A549 (cell line): ENCODE data around the gene AFF1. TPM values are rescaled to one million over a fixed set of nuclear protein-coding genes. Genes with fewer than 3 reads are reported as not detected.

ENCODE experiments used
- ATAC-seq, 2 experiments: fragments of 200-7000 bp in 1 of 2; fragments of >200 bp in 1 of 2; cut with Nextera tagmentation in 1 of 2; cut with Tn5 transposase in 1 of 2; 3 replicates each; pipeline versions ENCODE4 v1.8.0 to v1.9.1; 2018 to 2020; ENCODE audit warnings: mild to moderate bottlenecking in 1 of 2, moderate library complexity in 1 of 2
- CTCF ChIA-PET: fragments of 300-600 bp; sonication (Branson Sonifier 250); formaldehyde crosslinking; extraction: SDS; loops from one replicate; lab custom pipeline; 2021; ENCODE audit warnings: antibody characterized with exemption, inconsistent platforms; lab: Yijun Ruan, JAX
- POLR2A ChIA-PET: fragments of 350-600 bp; formaldehyde crosslinking; extraction: SDS; loops from one replicate; lab custom pipeline; 2021; ENCODE audit warnings: antibody characterized with exemption, inconsistent platforms; lab: Yijun Ruan, JAX
- DNase-seq, 2 experiments: peaks; one replicate each; pipeline versions ENCODE4 v3.0.0 to v3.0.0-alpha.2; 2011 to 2016; ENCODE audit warnings: low read depth in 1 of 2, low spot score in 1 of 2
- FAIRE-seq: peaks from 2 replicates; lab custom pipeline; 2011; peaks lifted over from hg19 to GRCh38; lab: Jason Lieb, UNC
- H3K27ac ChIP-seq, 2 experiments: fragments of >200 bp; sonication (Bioruptor Twin); formaldehyde crosslinking; 3 replicates each; pipeline ENCODE4 v1.5.1; 2016 to 2017
- H3K4me1 ChIP-seq: fragments of >200 bp; sonication (Bioruptor Twin); formaldehyde crosslinking; 3 replicates; pipeline ENCODE4 v1.6.1; 2016
- H3K4me2 ChIP-seq: fragments of >200 bp; sonication (Bioruptor Twin); formaldehyde crosslinking; 3 replicates; pipeline ENCODE4 v1.6.1; 2016
- H3K4me3 ChIP-seq: fragments of >200 bp; sonication (Bioruptor Twin); formaldehyde crosslinking; 3 replicates; pipeline ENCODE4 v1.5.1; 2016
- H3K9me3 ChIP-seq: fragments of >200 bp; sonication (Bioruptor Twin); formaldehyde crosslinking; 3 replicates; pipeline ENCODE4 v1.6.1; 2016
- CEBPB ChIP-seq, 2 experiments: fragments of >200 bp in 1 of 2; sonication (Bioruptor Twin) in 1 of 2; formaldehyde crosslinking in 1 of 2; IDR thresholded peaks; 2 replicates each; pipeline ENCODE4 v1.6.1; 2012 to 2016
- CTCF ChIP-seq: fragments of >200 bp; sonication (Bioruptor Twin); formaldehyde crosslinking; IDR thresholded peaks from 3 replicates; pipeline ENCODE4 v1.5.1; 2016
- E2F6 ChIP-seq: IDR thresholded peaks from 2 replicates; pipeline ENCODE4 v1.6.1; 2012; ENCODE audit warnings: low read depth, borderline replicate concordance
- EHF ChIP-seq: fragments of 250-450 bp; sonication (Bioruptor Pico); IDR thresholded peaks from 2 replicates; pipeline ENCODE4 v1.5.0; 2020; ENCODE audit warnings: mild to moderate bottlenecking
- EHMT2 ChIP-seq: fragments of 200-600 bp; sonication (generic); IDR thresholded peaks from 2 replicates; pipeline ENCODE4 v1.6.1; 2016; ENCODE audit warnings: antibody characterized with exemption, low read depth, mild to moderate bottlenecking, moderate library complexity
- ELK1 ChIP-seq: fragments of 150-350 bp; IDR thresholded peaks from 2 replicates; pipeline ENCODE4 v1.6.1; 2014; ENCODE audit warnings: low read depth, mild to moderate bottlenecking, low read length
- EP300 ChIP-seq, 2 experiments: fragments of >200 bp; sonication (Bioruptor Twin); formaldehyde crosslinking; IDR thresholded peaks; 2 replicates in 1 of 2; 3 replicates in 1 of 2; pipeline ENCODE4 v1.6.1; 2016 to 2017
- FOSB ChIP-seq: fragments of 250-450 bp; sonication (Bioruptor Pico); IDR thresholded peaks from 2 replicates; pipeline ENCODE4 v1.5.0; 2020; ENCODE audit warnings: mild to moderate bottlenecking, moderate library complexity
- HDAC2 ChIP-seq: fragments of 200-600 bp; sonication (generic); IDR thresholded peaks from 2 replicates; pipeline ENCODE4 v1.6.1; 2016
- HOXB13 ChIP-seq: fragments of 250-450 bp; sonication (Bioruptor Pico); IDR thresholded peaks from 2 replicates; pipeline ENCODE4 v1.5.0; 2020; ENCODE audit warnings: low read depth, mild to moderate bottlenecking, moderate library complexity
- KDM5A ChIP-seq: fragments of 200-600 bp; sonication (generic); IDR thresholded peaks from 2 replicates; pipeline ENCODE4 v1.6.1; 2016; ENCODE audit warnings: antibody characterized with exemption, mild to moderate bottlenecking
- MAFK ChIP-seq: fragments of 450-650 bp; IDR thresholded peaks from 2 replicates; pipeline ENCODE4 v1.6.1; 2014; ENCODE audit not compliant: partially characterized antibody
- MYC ChIP-seq: IDR thresholded peaks from 2 replicates; pipeline ENCODE4 v1.6.1; 2012; ENCODE audit warnings: mild to moderate bottlenecking, inconsistent platforms, low read length, improper control_type of control experiment, borderline replicate concordance
- PBX3 ChIP-seq: IDR thresholded peaks from 2 replicates; pipeline ENCODE4 v1.6.1; 2012
- PHF8 ChIP-seq: fragments of 200-600 bp; sonication (generic); IDR thresholded peaks from 2 replicates; pipeline ENCODE4 v1.6.1; 2016; ENCODE audit warnings: low read depth, mild to moderate bottlenecking, antibody characterized with exemption, moderate library complexity, borderline replicate concordance
- POLR2A ChIP-seq: IDR thresholded peaks from 2 replicates; pipeline ENCODE4 v1.6.1; 2012; ENCODE audit warnings: mild to moderate bottlenecking, low read length
- REST ChIP-seq: fragments of 200-600 bp; sonication (generic); IDR thresholded peaks from 2 replicates; pipeline ENCODE4 v1.6.1; 2016; ENCODE audit warnings: antibody characterized with exemption, mild to moderate bottlenecking, moderate library complexity
- USF2 ChIP-seq: fragments of 450-650 bp; IDR thresholded peaks from 2 replicates; pipeline ENCODE4 v1.6.1; 2014; ENCODE audit warnings: antibody characterized with exemption
- ZSCAN20 ChIP-seq: fragments of 250-450 bp; sonication (Bioruptor Pico); IDR thresholded peaks from 2 replicates; pipeline ENCODE4 v1.8.0; 2022; ENCODE audit warnings: mild to moderate bottlenecking, moderate library complexity
- WGBS: methylation state at CpG from one replicate; pipeline ENCODE4 v1.1.6; 2017; ENCODE audit errors: missing lambda C conversion rate; 5-methylcytosine and 5-hydroxymethylcytosine counted together
- polyA plus RNA-seq, 4 experiments: library from polyadenylated mRNA; depleted of rRNA in 3 of 4; stranded (reverse); fragments of >200 nt; fragmentation: RNase III in 1 of 4; extraction: RNeasy Plus Mini Kit Qiagen cat#74134 plus additional on column Dnase treatment in 1 of 4; gene quantifications; 2 replicates in 3 of 4; 3 replicates in 1 of 4; pipeline ENCODE4 v1.2.3, GENCODE V29; 2011 to 2017

The AFF1 gene
- polyA plus RNA-seq, 2 of the 4 experiments (the other 2 are of a cell fraction): 13.7 to 15.4 TPM

GRCh38 chr4:87134122-87134521 is 199.3 kb downstream of the AFF1 start:
- no peak for FAIRE-seq
- WGBS: 75% methylated on average over 3 of the region's 3 CpGs
- ATAC-seq: no peak
- Histone ChIP-seq H3K9me3 (no peaks in the 10 kb centered on the region), H3K27ac (no peak overlapping the region), H3K4me1 (0 out of 3 replicates have a peak, but pooled peaks cover 6% of the 10 kb centered on the region), H3K4me2 (no peak overlapping the region), H3K4me3 (no peak overlapping the region)
- DNase-seq: no peak
- TF ChIP-seq EHMT2 (no peak), USF2 (no peak), HDAC2 (no peak), EHF (CRISPR knock-in tag) (no peak), POLR2A (no peak), CTCF (no peak), EP300 (IDR thresholded peaks at IDR 0.05) (no peak), PHF8 (no peak), MAFK (no peak), FOSB (CRISPR knock-in tag) (no peak), PBX3 (no peak), MYC (no peak), ZSCAN20 (CRISPR knock-in tag) (no peak), KDM5A (no peak), ELK1 (no peak), CEBPB (IDR thresholded peaks at IDR 0.05) (no peak), E2F6 (no peak)
- ChIA-PET CTCF (interaction anchor here (1.0 to 2.0 kb wide), 3 partner anchors 12 to 101 kb away, joined by 3 to 6 read pairs (median 3); no protein-coding TSS in a partner anchor), POLR2A (no interaction called here)

- H3K4me2 ChIP-seq: no peak overlapping the region
- no peak overlapping the region for H3K27ac ChIP-seq
- no peaks in the 10 kb centered on the region for H3K9me3 ChIP-seq
- POLR2A ChIA-PET: no interaction called here
- DNase-seq: no peak
- FAIRE-seq: no peak
- H3K4me1 ChIP-seq: no peaks in the 10 kb centered on the region
- WGBS: 88% methylated on average over 3 of the region's 3 CpGs
- no peak overlapping the region for H3K4me3 ChIP-seq
- TF ChIP-seq HOXB13 (no peak), REST (no peak), CEBPB (IDR thresholded peaks at IDR 0.05) (no peak)
- no peak for ATAC-seq
- CTCF ChIA-PET: no interaction called here
Measured at GRCh38 chr4:87141428-87141827, 206.6 kb downstream of the AFF1 start.
